ENCODE data around the gene LAMTOR4. TPM values are rescaled to one million over a fixed set of nuclear protein-coding genes. Genes with fewer than 3 reads are reported as not detected.

Gene LAMTOR4
- total RNA-seq, result 139 and 189 TPM in 2 replicates

DNA sequence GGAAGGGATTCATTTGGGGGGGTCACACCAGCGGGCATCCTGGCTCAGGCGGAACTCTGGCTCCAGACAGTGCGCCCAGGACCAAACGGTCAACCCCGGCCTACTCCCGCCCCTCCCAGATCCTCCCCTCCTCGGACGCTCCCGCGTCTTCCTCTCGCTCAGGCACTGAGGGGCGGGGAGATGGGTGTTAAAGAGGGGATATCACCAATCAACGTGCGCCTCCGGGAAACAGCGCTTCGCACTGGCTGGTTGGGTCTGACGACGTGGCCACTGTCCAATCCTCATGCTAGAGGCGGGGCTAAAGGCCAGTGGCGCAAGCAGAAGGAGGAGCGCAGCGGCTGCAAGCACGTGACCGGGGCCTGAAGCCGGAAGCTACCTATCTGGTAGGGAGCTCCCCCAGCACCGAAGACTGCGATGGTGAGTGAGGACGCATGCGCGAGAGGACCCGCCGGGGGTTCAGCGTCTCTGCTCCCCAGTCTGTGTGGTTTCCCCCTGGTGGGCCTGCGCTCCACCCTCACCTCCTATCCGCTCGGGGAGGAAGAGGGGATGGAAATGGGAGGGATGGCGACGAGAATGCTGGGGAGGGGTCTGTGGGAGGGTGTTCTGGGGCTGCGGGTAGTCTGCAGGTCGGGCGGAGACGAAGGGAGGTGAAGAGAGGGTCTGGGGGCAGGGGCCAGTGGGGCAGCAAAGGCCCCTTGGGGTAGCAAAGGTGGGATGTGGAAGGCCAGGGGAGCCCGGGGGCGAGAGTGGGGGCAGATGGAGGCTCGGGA, at the start of gene LAMTOR4:
TSS of gene LAMTOR4 (plus strand) at position 360 of the 770 bp plus-strand sequence. CDS start at position 415, 55 bp downstream.

DNA sequence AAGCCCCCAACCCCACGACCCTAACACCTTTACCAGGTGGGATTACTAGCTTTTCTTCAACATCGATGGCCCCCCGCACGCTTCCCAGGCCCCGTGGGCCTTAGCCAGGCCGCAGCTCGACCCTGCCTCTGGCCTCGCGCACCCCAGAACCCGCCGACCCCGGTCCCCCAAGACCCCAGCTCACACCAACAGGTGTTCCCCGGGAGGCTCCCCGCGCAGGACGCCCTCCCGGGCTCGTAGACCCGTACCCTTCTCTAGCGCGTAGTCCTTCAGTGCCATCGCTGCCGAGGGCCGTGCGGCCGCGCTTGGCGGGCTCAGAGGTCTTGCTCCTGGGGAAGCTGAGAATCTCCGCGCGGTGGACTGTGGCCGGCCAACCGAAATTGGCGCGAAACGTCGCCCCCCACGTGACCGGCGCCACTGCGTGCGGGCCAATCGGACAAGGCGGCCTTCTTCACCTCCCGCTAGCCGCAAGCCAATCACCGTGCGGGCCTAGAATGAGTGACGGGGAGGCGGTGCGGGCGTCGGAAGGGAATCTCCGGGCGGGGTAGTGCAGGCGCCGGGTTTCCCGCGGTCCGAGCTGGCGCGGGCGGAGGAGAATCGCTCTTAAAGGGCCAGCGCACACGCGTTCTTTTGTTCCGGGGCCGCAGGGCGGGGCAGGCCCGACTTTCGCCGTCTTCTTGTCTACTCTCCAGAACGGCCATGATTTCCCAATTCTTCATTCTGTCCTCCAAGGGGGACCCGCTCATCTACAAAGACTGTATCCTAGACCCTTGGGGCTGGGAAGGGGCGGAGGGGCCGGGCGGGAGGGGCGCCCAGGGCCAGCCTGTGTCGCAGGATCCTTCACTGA, 47.5 kb upstream of the LAMTOR4 start, which contains the start of the genes AP4M1 and MCM7:
TSS of gene AP4M1 (plus strand) at position 628 of the 847 bp plus-strand sequence. CDS start at position 700, 72 bp downstream.
TSS of gene MCM7 (minus strand) at position 382 of the 847 bp plus-strand sequence. CDS start at position 279, 103 bp downstream.

DNA sequence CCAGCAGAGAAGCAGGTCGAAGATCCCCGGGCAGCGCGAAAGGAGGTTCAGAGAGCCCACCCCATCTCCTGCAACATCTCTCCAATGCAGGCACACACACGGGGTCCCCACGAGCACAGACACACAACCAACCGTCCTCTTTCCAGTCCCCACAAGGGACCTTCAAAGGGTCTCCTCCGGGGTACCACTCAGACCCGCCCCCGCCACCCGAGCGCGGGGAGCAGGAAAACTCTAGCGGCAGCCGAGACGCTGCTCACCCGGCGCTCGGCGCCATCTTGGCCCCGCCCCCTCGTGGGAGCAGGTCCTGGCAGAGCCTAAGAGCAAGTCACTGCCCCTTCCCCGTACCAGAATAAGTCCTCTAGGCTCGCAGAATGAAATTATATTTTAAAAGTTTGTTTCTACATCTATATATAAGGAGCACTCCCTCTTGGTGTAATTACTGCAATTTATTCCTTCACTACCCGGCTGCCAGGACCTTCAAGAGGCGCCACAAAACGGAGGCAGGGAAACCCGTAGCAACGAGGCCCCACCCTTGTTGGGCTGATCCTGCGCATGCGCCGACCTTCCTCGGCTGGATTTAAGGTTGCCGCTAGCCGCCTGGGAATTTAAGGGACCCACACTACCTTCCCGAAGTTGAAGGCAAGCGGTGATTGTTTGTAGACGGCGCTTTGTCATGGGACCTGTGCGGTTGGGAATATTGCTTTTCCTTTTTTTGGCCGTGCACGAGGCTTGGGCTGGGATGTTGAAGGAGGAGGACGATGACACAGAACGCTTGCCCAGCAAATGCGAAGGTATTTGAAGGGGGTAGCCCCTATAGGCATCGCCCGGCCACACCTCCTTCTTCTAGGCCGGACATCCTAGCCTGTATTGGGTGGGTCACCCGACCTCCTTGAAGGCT, 29.4 kb upstream of the LAMTOR4 start, which contains the start of the genes CNPY4 and TAF6:
TSS of gene CNPY4 (plus strand) at position 563 of the 898 bp plus-strand sequence. CDS start at position 674, 111 bp downstream.
TSS of gene TAF6 (minus strand) at position 287 of the 898 bp plus-strand sequence. CDS start 5,149 bp downstream, outside the sequence.

DNA sequence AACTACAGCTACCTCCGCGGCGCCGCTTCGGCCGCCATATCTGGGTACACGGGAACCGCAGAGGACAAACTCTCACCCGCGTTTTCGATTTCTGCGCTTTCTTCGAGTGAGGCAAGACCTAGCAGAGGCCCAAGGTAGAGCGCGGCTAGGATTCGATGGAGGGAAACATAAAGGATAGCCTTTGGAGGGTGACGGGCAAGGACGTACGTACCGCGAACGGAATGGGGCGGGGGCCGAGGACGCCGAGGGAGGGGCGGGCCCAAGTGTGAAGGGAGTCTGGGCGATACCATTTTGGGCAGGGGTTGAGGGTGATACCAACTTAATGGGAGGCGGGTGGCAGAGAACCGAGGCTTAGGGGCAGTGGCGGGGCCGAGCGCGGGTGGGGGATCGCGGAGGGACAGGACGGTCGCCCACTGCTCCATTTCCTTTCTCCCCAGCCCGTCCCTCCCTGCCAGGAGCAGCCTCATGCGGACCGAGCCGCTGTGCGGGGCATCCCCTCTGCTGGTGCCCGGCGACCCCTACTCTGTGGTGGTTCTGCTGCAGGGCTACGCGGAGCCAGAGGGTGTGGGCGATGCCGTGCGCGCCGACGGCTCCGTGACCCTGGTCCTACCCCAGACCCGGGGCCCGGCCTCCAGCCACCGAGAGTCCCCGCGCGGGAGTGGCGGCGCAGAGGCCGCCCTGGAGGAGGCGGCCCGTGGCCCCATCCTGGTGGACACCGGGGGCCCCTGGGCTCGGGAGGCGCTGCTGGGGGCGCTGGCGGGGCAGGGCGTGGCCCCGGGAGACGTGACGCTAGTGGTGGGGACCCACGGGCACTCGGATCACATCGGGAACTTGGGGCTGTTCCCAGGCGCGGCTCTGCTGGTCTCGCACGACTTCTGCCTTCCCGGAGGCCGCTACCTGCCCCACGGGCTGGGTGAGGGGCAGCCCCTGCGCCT, 21.5 kb upstream of the LAMTOR4 start, which contains the start of gene MBLAC1:
TSS of gene MBLAC1 (plus strand) at position 37 of the 935 bp plus-strand sequence. CDS start at position 466, 429 bp downstream.

DNA sequence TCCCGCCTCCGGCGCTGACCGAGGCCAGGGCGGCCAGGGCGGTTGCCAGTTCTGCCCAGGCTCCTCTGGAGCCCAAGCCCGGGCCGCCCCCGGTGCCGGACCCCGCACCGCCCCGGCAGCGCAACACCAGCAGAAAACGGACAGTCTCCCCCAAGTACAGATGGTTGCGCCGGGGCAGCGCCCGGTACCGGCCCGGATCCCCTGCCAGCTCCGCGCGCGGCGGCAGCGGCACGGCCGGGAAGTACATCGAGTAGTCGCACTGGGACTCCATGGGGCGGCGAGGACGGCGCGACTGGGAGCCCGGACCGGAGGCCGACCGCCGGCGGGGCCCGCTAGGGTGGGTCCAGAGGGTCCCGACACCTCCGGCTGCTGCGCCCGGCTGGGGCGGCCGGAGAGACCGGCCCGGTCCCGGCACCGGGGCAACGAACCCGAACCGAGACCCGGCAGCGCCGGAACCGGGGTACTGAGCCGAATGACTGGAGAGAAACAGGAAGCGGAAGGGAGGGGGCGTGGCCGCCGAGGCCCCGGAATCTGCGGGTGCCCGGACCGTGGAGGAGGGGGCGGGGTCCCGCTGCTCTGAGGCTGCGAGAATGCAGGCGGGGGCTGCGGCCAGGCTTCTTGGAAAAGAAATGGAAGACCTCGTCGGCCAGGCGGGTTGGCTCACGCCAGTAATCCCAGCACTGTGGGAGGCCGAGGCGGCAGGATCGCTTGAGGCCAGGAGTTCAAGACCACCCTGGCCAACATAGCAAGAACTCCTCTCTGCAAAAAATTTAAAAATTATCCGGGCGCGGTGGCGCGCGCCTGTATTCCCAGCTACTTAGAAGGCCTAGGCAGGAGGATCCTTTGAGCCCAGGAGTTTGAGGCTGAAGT, 9.7 kb downstream of the LAMTOR4 start, which contains the start of gene TRAPPC14:
TSS of gene TRAPPC14 (minus strand) at position 495 of the 870 bp plus-strand sequence. CDS start at position 271, 224 bp downstream.

DNA sequence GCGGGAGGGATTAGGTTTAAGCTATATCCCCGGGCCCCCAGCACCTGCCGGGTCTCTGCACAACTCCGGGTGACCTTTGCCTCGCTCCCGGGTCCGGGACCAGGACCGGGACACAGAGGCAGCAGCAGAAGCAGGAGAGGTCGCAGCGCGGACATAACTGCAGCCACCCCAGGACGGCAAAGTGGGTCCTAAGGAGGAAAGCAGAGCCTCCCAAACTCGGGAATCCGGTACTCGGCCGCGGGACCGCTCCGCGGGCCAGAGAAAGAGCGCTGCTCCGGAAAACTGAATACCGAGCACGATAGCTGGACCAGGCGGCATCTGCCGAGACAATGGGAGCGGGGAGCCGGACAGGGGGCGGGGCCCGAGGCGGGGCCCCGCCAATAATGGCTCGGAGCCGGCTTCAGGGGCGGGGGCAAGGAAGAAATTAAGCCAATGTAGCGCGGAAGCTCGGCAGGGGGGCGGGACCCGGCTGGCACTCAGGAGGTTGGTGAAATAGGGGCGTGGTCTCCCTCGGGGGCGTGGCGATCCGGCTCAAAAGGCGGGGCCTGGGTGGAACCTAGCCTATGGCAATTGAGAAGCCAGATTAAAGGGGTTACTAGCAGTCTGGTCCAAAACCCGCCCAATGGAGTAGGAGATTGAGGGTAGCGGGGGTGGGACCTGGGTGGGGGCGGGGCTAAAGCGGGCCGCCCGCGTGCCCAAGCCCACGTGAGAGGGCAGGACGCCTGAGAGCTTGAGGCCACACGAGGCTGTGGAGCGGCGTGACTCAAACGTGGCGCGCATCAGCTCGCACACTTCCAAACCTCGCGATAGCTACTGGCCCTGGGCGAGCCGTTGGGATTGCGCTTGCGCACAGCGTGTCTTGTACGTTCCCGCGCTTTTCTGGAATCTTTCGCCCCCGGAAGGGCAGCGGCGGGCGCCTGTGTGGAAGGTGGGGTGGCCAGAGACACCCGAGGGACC, 28.6 kb downstream of the LAMTOR4 start, which contains the start of the genes GPC2 and STAG3:
TSS of gene GPC2 (minus strand) at position 337 of the 957 bp plus-strand sequence. CDS start at position 155, 182 bp downstream.
TSS of gene STAG3 (plus strand) at position 874 of the 957 bp plus-strand sequence. CDS start 2,639 bp downstream, outside the sequence.

Other genes starting within 250 kb of the LAMTOR4 start
- 18.9 and 40.1 TPM in 2 replicates for gene TRIM4, start 229.4 kb upstream of the LAMTOR4 start, total RNA-seq
- gene GJC3, start 219.3 kb upstream of the LAMTOR4 start, total RNA-seq, result not detected in 2 replicates
- 0.40 TPM in 1 of 2 replicates, not detected in the other for gene AZGP1, start 172.9 kb upstream of the LAMTOR4 start, total RNA-seq
- gene ZKSCAN1, start 133.3 kb upstream of the LAMTOR4 start, total RNA-seq, result 20.2 and 44.2 TPM in 2 replicates
- 12.5 and 18.4 TPM in 2 replicates for gene ZSCAN21, start 99.1 kb upstream of the LAMTOR4 start, total RNA-seq
- 16.3 and 33.9 TPM in 2 replicates for gene ZNF3, start 67.2 kb upstream of the LAMTOR4 start, total RNA-seq
- gene COPS6, start 59.9 kb upstream of the LAMTOR4 start, total RNA-seq, result 58.0 and 95.9 TPM in 2 replicates
- gene MCM7, start 47.5 kb upstream of the LAMTOR4 start, total RNA-seq, result 52.1 and 141 TPM in 2 replicates
- 35.6 and 38.4 TPM in 2 replicates for gene AP4M1, start 47.3 kb upstream of the LAMTOR4 start, total RNA-seq
- 97.1 and 107 TPM in 2 replicates for gene TAF6, start 29.6 kb upstream of the LAMTOR4 start, total RNA-seq
- 14.0 and 19.2 TPM in 2 replicates for gene CNPY4, start 29.3 kb upstream of the LAMTOR4 start, total RNA-seq
- gene MBLAC1, start 22.0 kb upstream of the LAMTOR4 start, total RNA-seq, result 0.48 and 4.3 TPM in 2 replicates
- 4.2 and 8.9 TPM in 2 replicates for gene TRAPPC14, start 9.8 kb downstream of the LAMTOR4 start, total RNA-seq
- gene GAL3ST4, start 19.7 kb downstream of the LAMTOR4 start, total RNA-seq, result 5.6 and 9.7 TPM in 2 replicates
- gene GPC2, start 28.5 kb downstream of the LAMTOR4 start, total RNA-seq, result 2.5 and 3.1 TPM in 2 replicates
- 0.16 and 0.91 TPM in 2 replicates for gene STAG3, start 29.0 kb downstream of the LAMTOR4 start, total RNA-seq
- not detected in 2 replicates for gene PVRIG, start 71.0 kb downstream of the LAMTOR4 start, total RNA-seq
- gene SPDYE3, start 158.8 kb downstream of the LAMTOR4 start, total RNA-seq, result not detected in 2 replicates
- 1.9 and 13.3 TPM in 2 replicates for gene PILRB, start 209.2 kb downstream of the LAMTOR4 start, total RNA-seq
- 4.4 TPM in 1 of 2 replicates, not detected in the other for gene PILRA, start 224.6 kb downstream of the LAMTOR4 start, total RNA-seq

Measured in epithelial cell of alveolus of lung (primary cell).